IPS-18c (cell line): ENCODE data around the gene SH3GL3.

ENCODE experiments used
- H3K4me3 ChIP-seq: 2 replicates; pipeline ENCODE4 v1.7.0; 2013; ENCODE audit warnings: low read depth, mild to moderate bottlenecking, low read length, moderate library complexity; ENCODE audit not compliant: insufficient read depth
- H3K9me3 ChIP-seq: one replicate; pipeline ENCODE4 v1.6.1; 2013; ENCODE audit warnings: mild to moderate bottlenecking, low read length, moderate library complexity; ENCODE audit not compliant: control insufficient read depth, insufficient read depth

Gene SH3GL3

DNA sequence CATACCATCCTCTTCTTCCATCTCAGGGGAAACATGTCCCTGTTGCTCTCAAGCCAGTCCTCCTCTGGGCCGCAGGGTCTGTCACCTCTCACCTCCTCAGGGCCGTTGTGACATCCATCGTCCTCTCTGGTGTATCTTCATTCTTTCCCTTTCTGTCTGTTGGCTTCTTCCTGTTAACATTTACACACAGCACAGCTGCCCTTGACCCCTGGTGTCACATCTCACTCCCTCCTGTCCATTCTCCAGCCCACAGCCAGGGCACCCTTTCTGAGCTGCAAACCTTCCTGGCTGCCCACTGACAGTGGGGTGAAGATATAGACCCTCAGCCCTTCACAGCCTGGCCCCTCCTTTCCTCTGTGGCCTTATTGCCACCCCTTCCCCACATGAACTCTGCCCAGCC, 127.2 kb downstream of the SH3GL3 start:
- H3K9me3 ChIP-seq: no peaks in the 10 kb centered on the region
- H3K4me3 ChIP-seq: no peak overlapping the region

DNA sequence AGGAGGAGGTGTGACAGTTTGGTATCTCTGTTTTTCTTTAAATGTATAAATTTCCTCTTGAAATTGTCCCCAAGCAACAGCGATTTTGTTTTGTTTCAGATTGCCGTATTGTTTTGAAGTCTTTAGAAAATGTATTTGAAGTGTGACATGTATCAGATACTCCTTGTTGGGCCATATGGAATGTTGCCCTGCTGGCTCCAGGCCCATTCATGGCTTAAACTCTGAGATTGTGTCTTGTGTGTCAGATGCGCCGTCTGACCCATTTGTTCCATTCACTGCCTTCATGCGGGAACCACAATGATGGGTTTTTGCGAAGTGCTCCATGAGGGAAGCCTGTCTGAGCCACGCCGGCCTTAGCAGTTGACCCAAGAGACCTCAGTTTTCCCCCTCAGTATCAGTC, 131.6 kb downstream of the SH3GL3 start:
- Histone ChIP-seq H3K4me3 (no peak overlapping the region), H3K9me3 (no peaks in the 10 kb centered on the region)

DNA sequence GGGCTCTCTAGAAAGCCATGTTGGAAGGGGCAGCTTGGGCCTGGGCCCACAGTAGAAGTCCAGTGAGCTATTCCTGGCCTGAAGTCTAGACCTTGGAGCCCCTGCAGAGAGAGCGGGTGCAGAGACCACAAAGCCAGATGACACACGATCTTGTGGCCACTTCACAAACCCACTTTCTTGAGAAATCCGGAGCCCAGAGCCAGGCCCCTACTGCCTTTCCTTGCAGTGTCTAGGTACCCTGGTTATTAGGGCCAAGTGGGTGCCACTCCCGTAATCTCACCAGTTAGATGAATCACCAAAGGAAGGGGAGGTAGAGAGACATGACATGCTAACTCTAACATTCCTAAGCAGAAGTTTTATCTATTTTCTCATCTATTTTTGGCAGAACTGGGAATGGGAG, 134.2 kb downstream of the SH3GL3 start:
- H3K9me3 ChIP-seq: no peaks in the 10 kb centered on the region
- H3K4me3 ChIP-seq: no peak overlapping the region

DNA sequence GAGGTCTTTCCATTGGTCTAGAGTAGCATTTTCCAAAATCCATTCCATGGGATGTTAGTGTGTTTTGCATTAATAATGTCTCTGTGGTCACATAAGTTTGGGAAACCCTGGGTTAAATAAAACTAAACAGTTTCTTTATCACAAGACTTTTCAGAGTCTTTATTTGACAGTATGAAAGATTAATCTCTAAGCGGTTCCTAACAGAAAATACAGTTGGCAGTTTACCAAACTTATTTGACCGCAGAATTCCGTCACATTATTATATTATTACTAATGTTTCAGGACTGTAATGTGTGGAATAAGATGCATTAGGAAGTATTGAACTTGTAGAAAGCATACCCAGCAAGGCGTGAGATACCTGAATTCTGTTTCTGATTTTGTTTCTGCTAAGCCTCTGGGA, 135.2 kb downstream of the SH3GL3 start:
- Histone ChIP-seq H3K4me3 (no peak overlapping the region), H3K9me3 (no peaks in the 10 kb centered on the region)

DNA sequence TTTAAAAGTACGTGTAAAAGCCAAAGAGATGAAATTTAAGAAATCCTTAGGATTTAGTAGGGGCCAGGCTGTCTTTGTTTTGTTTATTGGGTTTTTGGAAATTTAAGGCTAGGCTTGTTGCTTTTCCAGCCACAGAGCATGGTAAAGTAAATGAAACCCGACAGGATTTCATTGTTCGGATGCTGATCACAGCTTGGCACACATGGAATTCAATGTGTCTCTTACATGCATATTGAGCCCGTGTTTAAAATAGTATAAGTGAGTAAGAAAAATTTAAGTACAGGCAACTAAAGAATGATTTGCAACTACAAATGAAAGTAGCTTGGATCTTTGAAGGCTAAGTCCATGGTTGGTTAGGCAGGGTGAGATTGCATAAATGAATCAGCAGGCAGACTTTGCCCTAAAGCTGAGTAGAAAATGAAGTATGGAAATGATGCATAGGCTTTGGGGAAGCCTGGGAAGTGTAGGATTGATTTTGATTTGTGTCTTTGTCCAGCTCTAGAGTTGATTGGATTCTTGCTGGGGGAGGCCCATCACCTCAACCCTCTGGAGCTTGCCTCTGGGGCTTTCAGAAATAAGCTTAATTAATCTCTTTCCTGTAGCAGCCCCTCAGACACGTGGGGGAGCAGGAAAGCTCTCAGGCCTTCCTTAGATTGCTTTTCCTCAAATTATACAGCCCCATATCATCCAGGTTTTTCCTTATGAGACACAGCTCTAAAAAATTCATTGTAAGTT, 138.6 kb downstream of the SH3GL3 start:
- Histone ChIP-seq H3K9me3 (no peaks in the 10 kb centered on the region), H3K4me3 (no peak overlapping the region)

DNA sequence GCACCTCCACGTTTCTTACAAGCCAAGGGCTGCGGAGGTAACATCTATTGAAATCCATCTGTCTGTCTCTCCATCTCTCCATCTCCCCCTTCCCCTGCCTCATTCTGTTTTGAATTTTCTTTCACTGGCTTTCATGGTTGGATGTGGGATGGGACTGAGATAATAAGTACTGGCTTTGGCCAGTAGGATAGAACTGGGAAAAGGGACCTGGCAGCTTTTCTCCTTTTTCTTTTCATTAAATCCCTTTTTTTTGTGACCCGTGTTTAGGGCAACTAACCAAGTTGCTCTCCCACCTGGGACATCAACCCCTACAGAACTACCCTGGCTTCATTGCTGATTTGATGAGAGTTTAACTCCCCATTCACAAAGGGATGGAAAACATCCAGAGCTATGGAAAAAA, 139.9 kb downstream of the SH3GL3 start:
- Histone ChIP-seq H3K4me3 (no peak overlapping the region), H3K9me3 (no peaks in the 10 kb centered on the region)

DNA sequence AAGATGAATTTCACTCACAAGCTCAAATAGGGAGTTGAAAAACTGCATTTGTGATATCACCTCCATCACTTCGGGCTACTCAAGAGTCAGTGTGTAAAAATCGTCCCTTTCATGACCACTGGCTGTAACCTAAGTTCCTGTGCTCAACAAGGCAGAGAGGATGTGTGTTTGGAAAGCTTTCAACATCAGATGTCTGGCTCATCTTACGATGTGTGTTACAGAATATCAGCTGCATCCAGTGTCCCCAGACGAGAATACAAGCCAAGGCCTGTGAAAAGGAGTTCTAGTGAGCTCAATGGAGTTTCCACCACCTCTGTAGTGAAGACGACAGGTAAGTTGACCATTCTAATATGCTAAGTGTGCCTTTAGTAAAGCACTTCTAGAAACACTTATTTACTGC, 141.3 kb downstream of the SH3GL3 start:
- Histone ChIP-seq H3K9me3 (no peaks in the 10 kb centered on the region), H3K4me3 (no peak overlapping the region)

DNA sequence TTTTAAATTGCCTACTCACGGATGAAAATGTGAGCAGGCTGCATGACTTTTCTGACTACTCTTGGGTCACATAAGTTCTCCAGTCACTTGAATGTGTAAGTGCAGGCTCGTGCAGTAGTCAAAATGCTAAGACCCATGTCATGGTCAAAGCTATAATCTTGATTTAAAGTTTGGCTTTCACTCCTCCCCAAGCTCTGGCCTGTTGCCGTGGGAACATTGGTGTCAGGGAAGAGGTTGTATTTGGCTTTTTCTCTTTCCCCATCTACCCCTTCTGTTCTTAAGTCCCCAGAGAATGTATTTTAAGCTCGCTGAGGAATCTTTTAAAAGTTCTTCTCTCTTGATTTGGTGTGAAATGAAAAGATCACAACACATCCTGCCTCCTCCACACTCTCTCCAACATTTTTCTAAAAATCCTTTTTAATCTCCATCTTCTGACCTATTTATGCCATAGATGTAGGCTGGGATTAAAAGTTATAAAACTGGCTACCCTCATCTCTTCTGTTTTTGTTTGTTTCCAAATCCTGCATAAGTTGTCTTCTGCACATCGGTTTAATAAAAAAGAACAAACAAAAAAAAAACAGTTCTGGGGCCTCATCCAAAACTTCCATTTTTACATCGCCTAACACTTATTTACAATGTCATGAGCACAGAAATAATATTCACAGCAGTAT, 145.4 kb downstream of the SH3GL3 start:
- no peak overlapping the region for H3K4me3 ChIP-seq
- no peaks in the 10 kb centered on the region for H3K9me3 ChIP-seq

DNA sequence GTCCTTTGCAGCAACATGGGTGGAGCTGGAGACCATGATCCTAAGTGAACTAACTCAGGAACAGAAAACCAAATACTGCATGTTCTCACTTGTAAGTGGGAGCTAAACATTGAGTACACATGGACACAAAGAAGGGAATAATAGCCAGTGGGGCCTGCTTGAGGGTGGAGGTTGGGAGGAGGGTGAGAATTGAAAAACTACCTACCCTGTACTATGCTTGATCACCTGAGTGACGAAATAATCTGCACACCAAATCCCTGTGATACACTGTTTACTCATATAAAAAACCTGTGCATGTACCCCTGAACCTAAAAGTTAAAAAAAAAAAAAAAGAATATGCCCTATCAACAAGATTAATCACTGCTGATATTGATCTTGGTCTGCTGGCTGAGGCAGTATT, 148.1 kb downstream of the SH3GL3 start:
- Histone ChIP-seq H3K4me3 (no peak overlapping the region), H3K9me3 (peaks cover 2% of the 10 kb centered on the region)

DNA sequence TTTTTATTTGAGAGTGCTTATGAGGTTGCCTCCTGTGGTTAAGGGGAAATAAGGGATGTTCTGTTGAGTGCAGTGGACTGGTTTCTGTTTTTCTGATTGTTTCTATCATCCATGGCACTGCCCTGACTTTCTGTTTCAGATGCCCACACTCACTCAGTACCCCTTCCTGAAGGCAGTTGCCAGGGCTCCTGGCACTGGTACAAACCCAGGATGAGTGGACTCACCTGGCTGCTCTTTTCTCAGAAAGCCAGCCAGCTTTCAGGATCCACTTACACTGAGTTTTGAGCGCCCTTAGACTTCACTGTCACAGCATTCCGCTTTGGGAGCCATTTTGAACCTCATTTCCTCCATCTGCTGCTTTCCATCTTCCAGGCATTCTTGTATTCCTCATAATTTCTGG, 150.9 kb downstream of the SH3GL3 start:
- Histone ChIP-seq H3K4me3 (no peak overlapping the region), H3K9me3 (peaks cover 2% of the 10 kb centered on the region)

DNA sequence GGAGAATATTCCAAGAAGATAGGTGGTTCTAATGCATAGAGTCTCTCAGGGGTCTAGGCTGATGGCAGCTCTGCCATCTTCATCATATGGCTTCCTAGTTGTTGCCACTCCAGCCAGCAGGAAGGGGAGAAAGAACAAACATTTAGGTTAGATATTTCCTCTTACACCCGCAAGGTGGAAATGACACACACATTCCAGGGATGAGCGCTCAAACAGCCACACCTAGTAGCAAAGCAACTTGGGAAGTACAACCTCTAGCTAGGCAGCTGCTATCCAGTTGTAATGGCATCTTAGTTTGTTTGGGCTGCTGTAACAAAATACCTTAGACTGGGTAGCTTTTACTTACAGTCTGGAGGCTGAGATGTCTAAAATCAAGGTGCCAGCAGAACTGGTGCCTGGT, 154.9 kb downstream of the SH3GL3 start:
- H3K4me3 ChIP-seq: no peak overlapping the region
- peaks cover 5% of the 10 kb centered on the region for H3K9me3 ChIP-seq

DNA sequence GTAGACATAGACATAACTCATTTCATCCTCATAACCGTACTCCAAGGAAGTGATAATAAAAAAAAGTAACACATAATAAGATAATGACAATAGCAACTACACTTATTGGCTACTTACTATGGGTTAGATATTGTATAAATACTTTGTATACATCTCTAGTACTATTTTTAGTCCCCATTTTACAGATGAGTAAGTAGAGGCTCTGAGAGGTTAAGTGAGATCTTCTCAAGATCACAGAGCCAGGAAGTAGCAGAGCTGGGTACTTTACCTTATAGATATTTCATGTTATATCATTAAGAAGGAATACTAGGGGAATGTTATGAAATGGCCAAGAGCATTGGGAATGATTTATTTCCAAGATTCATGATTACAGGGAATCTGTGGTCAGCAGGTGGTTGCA, 157.4 kb downstream of the SH3GL3 start:
- Histone ChIP-seq H3K9me3 (peaks cover 2% of the 10 kb centered on the region), H3K4me3 (no peak overlapping the region)

DNA sequence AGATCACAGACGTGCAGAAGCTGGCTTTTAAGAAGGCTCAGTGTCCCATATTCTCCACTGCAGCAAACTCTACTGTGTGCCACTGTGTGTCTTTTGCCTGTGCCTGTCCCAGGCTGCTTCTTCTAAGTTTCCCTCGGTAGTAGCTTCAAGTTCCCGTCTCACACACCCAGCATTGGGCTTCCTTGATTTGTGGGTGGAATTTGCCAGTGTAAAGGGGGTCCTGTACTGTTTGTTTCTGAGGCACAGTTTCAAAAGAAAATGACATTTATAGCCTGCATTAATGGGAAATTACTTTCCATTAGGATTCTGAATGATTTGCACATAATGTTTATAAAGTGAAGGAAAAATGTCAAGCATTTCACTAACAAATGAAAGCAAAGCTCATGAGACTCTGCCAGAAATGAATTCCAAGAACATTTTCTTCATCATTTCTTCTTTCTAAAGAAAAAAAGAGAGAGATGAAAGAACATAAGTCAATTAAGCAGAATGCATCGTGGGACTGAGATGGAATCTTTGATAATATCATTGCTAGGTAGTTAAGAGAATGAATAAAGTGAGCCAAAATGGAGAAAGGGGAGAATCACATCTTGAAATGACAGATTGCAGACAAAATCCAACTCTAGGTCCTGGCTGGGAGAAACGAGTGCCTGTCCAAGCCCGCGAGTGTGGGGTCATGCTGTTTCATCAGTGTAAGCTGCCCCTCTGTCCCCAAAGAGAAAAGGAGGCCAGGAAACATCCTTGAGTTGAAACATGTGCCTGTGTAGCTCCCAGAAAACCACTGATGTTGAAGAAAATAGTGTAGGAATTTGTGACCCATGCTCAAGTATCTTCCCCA, 158.2 kb downstream of the SH3GL3 start:
- peaks cover 2% of the 10 kb centered on the region for H3K9me3 ChIP-seq

DNA sequence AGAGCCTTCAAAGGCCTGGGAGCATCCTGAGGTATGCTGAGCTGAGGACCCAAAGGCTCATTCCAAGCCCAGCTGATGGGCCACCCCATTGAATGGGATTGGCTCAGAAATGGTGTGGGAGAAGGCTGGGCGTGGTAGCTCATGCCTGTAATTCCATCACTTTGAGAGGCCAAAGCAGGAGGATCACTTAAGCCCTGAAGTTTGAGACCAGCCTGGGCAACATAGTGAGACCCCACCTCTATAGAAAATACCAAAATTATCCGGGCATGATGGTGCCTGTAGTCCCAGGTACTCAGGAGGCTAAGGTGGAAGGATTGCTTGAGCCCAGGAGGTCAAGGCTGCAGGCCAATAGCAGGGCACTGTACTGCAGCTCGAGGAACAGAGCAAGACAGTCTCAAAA, 163.0 kb downstream of the SH3GL3 start:
- Histone ChIP-seq H3K4me3 (no peak overlapping the region), H3K9me3 (no peaks in the 10 kb centered on the region)

More for the DNA sequence above, 158.2 kb downstream of the SH3GL3 start:
- H3K4me3 ChIP-seq: no peak overlapping the region

DNA sequence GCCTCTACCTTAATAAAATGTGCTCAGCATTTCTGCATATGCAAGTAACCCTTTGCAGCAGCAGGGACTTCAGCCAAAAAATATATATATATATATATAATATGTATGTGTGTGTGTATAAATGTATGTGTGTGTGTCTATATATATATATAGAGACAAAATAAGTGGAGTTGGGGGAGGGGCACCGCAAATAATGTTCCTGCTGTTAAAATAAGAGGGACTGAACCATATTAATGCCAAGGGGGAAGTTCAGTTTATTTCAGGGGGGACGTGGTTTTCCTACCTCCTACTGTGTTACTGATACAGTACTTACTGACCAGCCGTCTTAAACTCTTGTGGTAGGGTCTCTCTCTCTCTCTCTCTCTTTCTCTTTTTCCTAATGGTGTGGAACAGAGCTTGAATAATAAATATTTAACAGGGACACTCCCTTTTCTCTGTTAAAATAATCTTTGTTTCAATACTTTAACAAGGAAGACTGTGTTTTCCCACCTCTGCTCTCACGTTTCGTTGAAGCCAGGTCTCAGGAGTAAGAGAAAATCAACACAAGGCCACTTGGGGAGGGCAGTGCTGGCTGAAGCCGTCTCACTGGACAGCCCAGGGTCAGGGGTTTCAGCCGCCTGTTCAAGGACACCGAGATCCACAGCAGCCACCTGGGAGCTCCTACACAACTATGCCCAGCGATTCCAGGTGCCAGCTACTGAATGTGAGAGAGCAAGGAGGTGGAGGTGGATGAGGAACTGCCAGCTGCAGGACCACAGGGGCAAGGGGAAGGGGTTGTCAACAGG, 164.0 kb downstream of the SH3GL3 start:
- no peaks in the 10 kb centered on the region for H3K9me3 ChIP-seq
- H3K4me3 ChIP-seq: no peak overlapping the region

DNA sequence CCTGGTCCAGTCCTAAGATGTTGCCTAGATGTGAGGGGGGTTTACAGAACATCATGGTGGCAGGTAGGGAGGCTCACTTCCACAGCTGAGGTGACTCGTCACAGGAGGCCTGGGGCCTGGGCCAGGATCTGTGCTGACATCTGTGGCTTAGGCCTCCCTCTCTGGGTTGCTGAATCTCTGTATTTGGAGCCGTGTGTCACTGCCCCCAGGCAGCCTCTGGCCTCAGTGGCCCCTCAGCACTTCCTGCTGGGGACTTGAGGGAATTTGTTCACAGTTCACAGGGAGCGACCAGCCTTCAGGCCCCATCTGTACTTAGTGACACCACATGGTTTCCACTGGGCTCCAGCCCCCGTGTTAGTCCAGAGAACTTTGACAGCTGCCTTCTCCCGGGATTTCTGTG, 165.1 kb downstream of the SH3GL3 start:
- H3K9me3 ChIP-seq: no peaks in the 10 kb centered on the region
- no peak overlapping the region for H3K4me3 ChIP-seq

DNA sequence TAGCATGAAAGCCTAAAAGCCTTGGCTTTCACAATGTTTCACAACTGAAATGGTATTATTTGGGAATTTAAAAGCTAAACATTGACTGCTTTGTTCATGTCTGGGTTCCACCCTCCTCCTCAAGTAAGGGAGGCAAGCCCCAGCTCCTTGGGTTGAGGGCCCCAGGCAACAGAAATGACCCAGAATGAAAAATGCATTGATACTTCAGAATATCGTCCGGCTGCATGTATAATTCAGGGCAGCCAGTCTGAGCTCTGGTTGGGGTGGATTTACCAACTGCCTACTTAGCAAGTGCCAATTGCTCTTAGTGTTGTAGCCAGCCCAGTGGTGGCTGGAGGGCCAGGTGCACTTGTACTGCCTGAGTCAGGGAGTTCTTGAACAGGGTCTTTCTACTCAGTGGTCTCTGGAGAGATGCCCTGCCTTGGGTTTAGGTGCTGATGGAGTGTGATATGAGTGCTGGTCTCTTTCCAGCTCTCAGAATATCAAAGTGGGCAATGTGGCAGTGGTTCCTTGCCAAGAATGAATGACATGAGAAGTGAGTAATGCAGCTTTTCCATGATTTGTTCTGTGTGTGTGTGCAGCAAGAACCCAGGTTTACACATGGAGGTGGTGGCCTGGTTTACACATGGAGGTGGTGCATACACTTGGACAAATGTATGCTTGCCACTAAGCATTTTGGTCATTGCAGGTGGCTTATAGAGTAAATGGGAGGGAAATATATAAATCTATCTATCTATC, 165.9 kb downstream of the SH3GL3 start:
- no peaks in the 10 kb centered on the region for H3K9me3 ChIP-seq
- no peak overlapping the region for H3K4me3 ChIP-seq
